ENCODE measurements around the gene DLG2.

DNA sequence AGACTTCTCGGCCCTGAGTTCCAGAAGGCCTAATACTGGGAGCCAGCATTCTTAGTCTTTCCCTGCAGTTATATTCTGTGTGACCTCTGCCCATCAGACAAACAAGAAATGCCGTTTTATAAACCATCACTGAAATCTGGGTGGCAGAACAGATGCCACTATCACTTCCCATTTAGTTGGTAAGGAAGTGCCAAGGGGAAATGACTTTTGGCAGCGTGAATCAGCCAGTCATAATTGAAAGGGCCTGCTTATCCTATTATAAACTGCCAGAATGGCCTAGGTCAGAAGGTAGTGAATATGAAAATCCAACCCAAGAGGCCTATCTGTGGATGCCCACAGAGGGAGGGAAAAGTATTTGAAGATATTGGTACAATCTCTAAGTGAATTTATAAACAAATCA is 1694.1 kb downstream of the DLG2 start:
- no peak for TF ChIP-seq MAX (IDR thresholded peaks at IDR 0.05)
- TF ChIP-seq, protein P1, sequence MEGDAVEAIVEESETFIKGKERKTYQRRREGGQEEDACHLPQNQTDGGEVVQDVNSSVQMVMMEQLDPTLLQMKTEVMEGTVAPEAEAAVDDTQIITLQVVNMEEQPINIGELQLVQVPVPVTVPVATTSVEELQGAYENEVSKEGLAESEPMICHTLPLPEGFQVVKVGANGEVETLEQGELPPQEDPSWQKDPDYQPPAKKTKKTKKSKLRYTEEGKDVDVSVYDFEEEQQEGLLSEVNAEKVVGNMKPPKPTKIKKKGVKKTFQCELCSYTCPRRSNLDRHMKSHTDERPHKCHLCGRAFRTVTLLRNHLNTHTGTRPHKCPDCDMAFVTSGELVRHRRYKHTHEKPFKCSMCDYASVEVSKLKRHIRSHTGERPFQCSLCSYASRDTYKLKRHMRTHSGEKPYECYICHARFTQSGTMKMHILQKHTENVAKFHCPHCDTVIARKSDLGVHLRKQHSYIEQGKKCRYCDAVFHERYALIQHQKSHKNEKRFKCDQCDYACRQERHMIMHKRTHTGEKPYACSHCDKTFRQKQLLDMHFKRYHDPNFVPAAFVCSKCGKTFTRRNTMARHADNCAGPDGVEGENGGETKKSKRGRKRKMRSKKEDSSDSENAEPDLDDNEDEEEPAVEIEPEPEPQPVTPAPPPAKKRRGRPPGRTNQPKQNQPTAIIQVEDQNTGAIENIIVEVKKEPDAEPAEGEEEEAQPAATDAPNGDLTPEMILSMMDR (IDR thresholded peaks at IDR 0.05; ENCODE audit: low read depth, low read length, missing input control) = no peak
- TF ChIP-seq, protein P2, sequence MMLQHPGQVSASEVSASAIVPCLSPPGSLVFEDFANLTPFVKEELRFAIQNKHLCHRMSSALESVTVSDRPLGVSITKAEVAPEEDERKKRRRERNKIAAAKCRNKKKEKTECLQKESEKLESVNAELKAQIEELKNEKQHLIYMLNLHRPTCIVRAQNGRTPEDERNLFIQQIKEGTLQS (IDR thresholded peaks at IDR 0.05) = no peak
- no peak for TF ChIP-seq YY1 (IDR thresholded peaks at IDR 0.05)
- no peak for TF ChIP-seq ZBTB33 (IDR thresholded peaks at IDR 0.05)
- TF ChIP-seq, protein P3, sequence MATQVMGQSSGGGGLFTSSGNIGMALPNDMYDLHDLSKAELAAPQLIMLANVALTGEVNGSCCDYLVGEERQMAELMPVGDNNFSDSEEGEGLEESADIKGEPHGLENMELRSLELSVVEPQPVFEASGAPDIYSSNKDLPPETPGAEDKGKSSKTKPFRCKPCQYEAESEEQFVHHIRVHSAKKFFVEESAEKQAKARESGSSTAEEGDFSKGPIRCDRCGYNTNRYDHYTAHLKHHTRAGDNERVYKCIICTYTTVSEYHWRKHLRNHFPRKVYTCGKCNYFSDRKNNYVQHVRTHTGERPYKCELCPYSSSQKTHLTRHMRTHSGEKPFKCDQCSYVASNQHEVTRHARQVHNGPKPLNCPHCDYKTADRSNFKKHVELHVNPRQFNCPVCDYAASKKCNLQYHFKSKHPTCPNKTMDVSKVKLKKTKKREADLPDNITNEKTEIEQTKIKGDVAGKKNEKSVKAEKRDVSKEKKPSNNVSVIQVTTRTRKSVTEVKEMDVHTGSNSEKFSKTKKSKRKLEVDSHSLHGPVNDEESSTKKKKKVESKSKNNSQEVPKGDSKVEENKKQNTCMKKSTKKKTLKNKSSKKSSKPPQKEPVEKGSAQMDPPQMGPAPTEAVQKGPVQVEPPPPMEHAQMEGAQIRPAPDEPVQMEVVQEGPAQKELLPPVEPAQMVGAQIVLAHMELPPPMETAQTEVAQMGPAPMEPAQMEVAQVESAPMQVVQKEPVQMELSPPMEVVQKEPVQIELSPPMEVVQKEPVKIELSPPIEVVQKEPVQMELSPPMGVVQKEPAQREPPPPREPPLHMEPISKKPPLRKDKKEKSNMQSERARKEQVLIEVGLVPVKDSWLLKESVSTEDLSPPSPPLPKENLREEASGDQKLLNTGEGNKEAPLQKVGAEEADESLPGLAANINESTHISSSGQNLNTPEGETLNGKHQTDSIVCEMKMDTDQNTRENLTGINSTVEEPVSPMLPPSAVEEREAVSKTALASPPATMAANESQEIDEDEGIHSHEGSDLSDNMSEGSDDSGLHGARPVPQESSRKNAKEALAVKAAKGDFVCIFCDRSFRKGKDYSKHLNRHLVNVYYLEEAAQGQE (IDR thresholded peaks at IDR 0.05) = no peak
- TF ChIP-seq HNF4G (IDR thresholded peaks at IDR 0.05) = no peak
